ENCODE measurements around the gene MRPS9. TPM values are rescaled to one million over a fixed set of nuclear protein-coding genes. Genes with fewer than 3 reads are reported as not detected.

Gene MRPS9
- total RNA-seq, 1 experiment from 2014 or later = 55.4 TPM

GRCh38 chr2:105114551-105114950 is 76.7 kb downstream of the MRPS9 start:
- intact Hi-C loops (cut with micrococcal nuclease; ENCODE audit: unreplicated experiment) = loop anchor here (1.0 to 10.0 kb wide), 3 partner anchors 121 to 410 kb away; no protein-coding TSS in a partner anchor
- peak; percentile 71 for DNase-seq (ENCODE audit: low spot score)
- H3K9me3 ChIP-seq (ENCODE audit: low read depth, low read length, poor library complexity, severe bottlenecking) = no peaks in the 10 kb centered on the region
- H3K4me1 ChIP-seq (ENCODE audit: insufficient read depth, low read length, poor library complexity, severe bottlenecking) = no peaks in the 10 kb centered on the region
- TF ChIP-seq CTCF (conservative IDR thresholded peaks at IDR 0.05; ENCODE audit: low read depth, low read length) (peak; percentile 77), EZH2 (IDR thresholded peaks at IDR 0.05; ENCODE audit: borderline replicate concordance, low read depth, low read length, poor library complexity, severe bottlenecking) (no peak)
- no peaks in the 10 kb centered on the region for H3K36me3 ChIP-seq (ENCODE audit: insufficient read depth, low read length, poor library complexity, severe bottlenecking)
- CTCF ChIA-PET = interaction anchor here (1.3 to 1.4 kb wide), 2 partner anchors 65 kb away, joined by 3 to 4 read pairs; no protein-coding TSS in a partner anchor
- BruUV-seq (replicated peaks) = no TSS peak
- H3K27me3 ChIP-seq (replicated peaks; ENCODE audit: insufficient read depth, low read depth, low read length, poor library complexity) = no peaks in the 10 kb centered on the region
- no peak overlapping the region for H3K27ac ChIP-seq (ENCODE audit: low read depth, low read length, poor library complexity, severe bottlenecking)
- H3K4me3 ChIP-seq (ENCODE audit: low read depth, low read length, poor library complexity, severe bottlenecking) = no peak overlapping the region
- POLR2A ChIA-PET (ENCODE audit: low non-redundant PET) = no interaction called here

DNA sequence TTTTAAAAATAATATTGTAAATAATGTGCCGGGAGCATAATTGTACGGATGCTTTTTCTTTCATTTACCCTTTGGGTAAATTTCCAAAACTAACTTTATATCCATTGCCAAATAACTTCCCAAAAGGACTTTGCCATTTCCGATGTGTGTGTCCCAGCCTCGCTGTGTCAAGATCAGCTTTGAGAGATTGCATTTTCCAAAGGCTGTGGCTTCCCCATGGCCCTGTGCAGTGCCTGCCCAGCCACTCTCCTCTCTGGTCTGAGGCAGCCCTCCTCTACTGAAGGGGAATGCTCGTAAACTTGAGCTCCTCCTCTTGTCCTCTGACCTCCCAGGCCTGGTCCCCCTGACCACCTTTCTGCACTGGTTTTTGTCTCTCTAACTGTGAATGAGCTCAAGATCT is 78.5 kb downstream of the MRPS9 start:
- Histone ChIP-seq H3K27me3 (replicated peaks; ENCODE audit: insufficient read depth, low read depth, low read length, poor library complexity) (no peaks in the 10 kb centered on the region), H3K4me1 (ENCODE audit: insufficient read depth, low read length, poor library complexity, severe bottlenecking) (no peaks in the 10 kb centered on the region), H3K9me3 (ENCODE audit: low read depth, low read length, poor library complexity, severe bottlenecking) (no peaks in the 10 kb centered on the region), H3K27ac (ENCODE audit: low read depth, low read length, poor library complexity, severe bottlenecking) (no peak overlapping the region), H3K4me3 (ENCODE audit: low read depth, low read length, poor library complexity, severe bottlenecking) (no peak overlapping the region), H3K36me3 (ENCODE audit: insufficient read depth, low read length, poor library complexity, severe bottlenecking) (no peaks in the 10 kb centered on the region)
- ChIA-PET POLR2A (ENCODE audit: low non-redundant PET) (no interaction called here), CTCF (no interaction called here)
- DNase-seq (ENCODE audit: low spot score) = no peak
- intact Hi-C loops (cut with micrococcal nuclease; ENCODE audit: unreplicated experiment) = loop anchor here (10.0 kb wide), 1 partner anchor 408 kb away; no protein-coding TSS in a partner anchor
- TF ChIP-seq CTCF (conservative IDR thresholded peaks at IDR 0.05; ENCODE audit: low read depth, low read length) (no peak), EZH2 (IDR thresholded peaks at IDR 0.05; ENCODE audit: borderline replicate concordance, low read depth, low read length, poor library complexity, severe bottlenecking) (no peak)
- no TSS peak for BruUV-seq (replicated peaks)

- ChIA-PET POLR2A (ENCODE audit: low non-redundant PET) (no interaction called here), CTCF (interaction anchor here (0.5 to 1.1 kb wide), 2 partner anchors 126 to 1386 kb away, joined by 3 read pairs; no protein-coding TSS in a partner anchor)
- TF ChIP-seq CTCF (conservative IDR thresholded peaks at IDR 0.05; ENCODE audit: low read depth, low read length) = no peak
- no peak for TF ChIP-seq EZH2 (IDR thresholded peaks at IDR 0.05; ENCODE audit: borderline replicate concordance, low read depth, low read length, poor library complexity, severe bottlenecking)
- Histone ChIP-seq H3K4me1 (ENCODE audit: insufficient read depth, low read length, poor library complexity, severe bottlenecking) (no peaks in the 10 kb centered on the region), H3K4me3 (ENCODE audit: low read depth, low read length, poor library complexity, severe bottlenecking) (no peak overlapping the region), H3K36me3 (ENCODE audit: insufficient read depth, low read length, poor library complexity, severe bottlenecking) (no peaks in the 10 kb centered on the region), H3K9me3 (ENCODE audit: low read depth, low read length, poor library complexity, severe bottlenecking) (no peaks in the 10 kb centered on the region), H3K27ac (ENCODE audit: low read depth, low read length, poor library complexity, severe bottlenecking) (no peak overlapping the region), H3K27me3 (replicated peaks; ENCODE audit: insufficient read depth, low read depth, low read length, poor library complexity) (no peaks in the 10 kb centered on the region)
- no peak for DNase-seq (ENCODE audit: low spot score)
- intact Hi-C loops (cut with micrococcal nuclease; ENCODE audit: unreplicated experiment) = loop anchor here (10.0 kb wide), 1 partner anchor 407 kb away; no protein-coding TSS in a partner anchor
- no TSS peak for BruUV-seq (replicated peaks)
Measured at GRCh38 chr2:105117565-105117964, 79.7 kb downstream of the MRPS9 start.

Data from A673 (cell line).